Islet precursor cell (in vitro differentiated cells): ENCODE results near the gene PLK2.
A peak's percentile ranks its signal among the peaks of the same experiment; 100 is the strongest.

Source experiments
- DNase-seq: peaks from one replicate; pipeline ENCODE4 v3.0.0-alpha.2; 2018

Gene PLK2

GRCh38 chr5:58447226-58447625 lies 12.7 kb downstream of the PLK2 start:
- DNase-seq = no peak

- no peak for DNase-seq
Measured at GRCh38 chr5:58446024-58446423, 13.9 kb downstream of the PLK2 start.

GRCh38 chr5:58444805-58445204 lies 15.1 kb downstream of the PLK2 start:
- DNase-seq = no peak

- DNase-seq = no peak
Measured at GRCh38 chr5:58440901-58441460, 18.9 kb downstream of the PLK2 start.

- DNase-seq = no peak
Measured at GRCh38 chr5:58439094-58439644, 20.7 kb downstream of the PLK2 start.

GRCh38 chr5:58437661-58438060 lies 22.2 kb downstream of the PLK2 start:
- DNase-seq = no peak

GRCh38 chr5:58431832-58432231 lies 28.1 kb downstream of the PLK2 start:
- no peak for DNase-seq

GRCh38 chr5:58412932-58413331 lies 47.0 kb downstream of the PLK2 start:
- peak; percentile 78 for DNase-seq

GRCh38 chr5:58412081-58412480 lies 47.8 kb downstream of the PLK2 start:
- DNase-seq = no peak

GRCh38 chr5:58411372-58411771 lies 48.5 kb downstream of the PLK2 start:
- no peak for DNase-seq

GRCh38 chr5:58410441-58410840 lies 49.4 kb downstream of the PLK2 start:
- no peak for DNase-seq

- DNase-seq = no peak
Measured at GRCh38 chr5:58407042-58407719, 52.7 kb downstream of the PLK2 start.

- DNase-seq = no peak
Measured at GRCh38 chr5:58406394-58406793, 53.5 kb downstream of the PLK2 start.

GRCh38 chr5:58405175-58405574 lies 54.7 kb downstream of the PLK2 start:
- DNase-seq = no peak

GRCh38 chr5:58404734-58405133 lies 55.2 kb downstream of the PLK2 start:
- DNase-seq = no peak
